GM18526 (cell line): ENCODE measurements around the gene DCUN1D2.

ENCODE experiments used
- POLR2A ChIP-seq: IDR thresholded peaks from 3 replicates; pipeline ENCODE4 v1.6.1; 2011; ENCODE audit not compliant: insufficient read length; ENCODE audit errors: extremely low read depth

Gene DCUN1D2

GRCh38 chr13:113483504-113484293 lies 6.8 kb downstream of the DCUN1D2 start:
- no peak for TF ChIP-seq POLR2A

- no peak for TF ChIP-seq POLR2A
Observed at GRCh38 chr13:113483081-113483480, 7.4 kb downstream of the DCUN1D2 start.

- no peak for TF ChIP-seq POLR2A
Observed at GRCh38 chr13:113479179-113479578, 11.3 kb downstream of the DCUN1D2 start.

- no peak for TF ChIP-seq POLR2A
Observed at GRCh38 chr13:113477724-113478123, 12.8 kb downstream of the DCUN1D2 start.

- no peak for TF ChIP-seq POLR2A
Observed at GRCh38 chr13:113476811-113477210, 13.7 kb downstream of the DCUN1D2 start.

GRCh38 chr13:113475911-113476310 lies 14.6 kb downstream of the DCUN1D2 start:
- TF ChIP-seq POLR2A: no peak

- TF ChIP-seq POLR2A: no peak
Observed at GRCh38 chr13:113475280-113475679, 15.2 kb downstream of the DCUN1D2 start.

- no peak for TF ChIP-seq POLR2A
Observed at GRCh38 chr13:113474179-113474578, 16.3 kb downstream of the DCUN1D2 start.

GRCh38 chr13:113472355-113473025 lies 18.0 kb downstream of the DCUN1D2 start:
- TF ChIP-seq POLR2A: no peak

GRCh38 chr13:113471844-113472243 lies 18.7 kb downstream of the DCUN1D2 start:
- no peak for TF ChIP-seq POLR2A

GRCh38 chr13:113470073-113470472 lies 20.4 kb downstream of the DCUN1D2 start:
- no peak for TF ChIP-seq POLR2A

GRCh38 chr13:113469582-113469981 lies 20.9 kb downstream of the DCUN1D2 start:
- TF ChIP-seq POLR2A: no peak

- TF ChIP-seq POLR2A: no peak
Observed at GRCh38 chr13:113468472-113469201, 21.9 kb downstream of the DCUN1D2 start.

- TF ChIP-seq POLR2A: no peak
Observed at GRCh38 chr13:113468029-113468428, 22.5 kb downstream of the DCUN1D2 start.

- TF ChIP-seq POLR2A: no peak
Observed at GRCh38 chr13:113466383-113466782, 24.1 kb downstream of the DCUN1D2 start.

GRCh38 chr13:113465300-113465699 lies 25.2 kb downstream of the DCUN1D2 start:
- TF ChIP-seq POLR2A: no peak
